MM.1S (cell line): ENCODE measurements around the gene CLIP4.

ENCODE experiments used
- EZH2 ChIP-seq: fragments of 300-600 bp; sonication (generic); optimal IDR thresholded peaks from 2 replicates; pipeline ENCODE3; 2017; ENCODE audit warnings: low read depth, mild to moderate bottlenecking, antibody characterized with exemption, low read length, mixed read lengths
- TF ChIP-seq, protein P1 (sequence below): fragments of 300-600 bp; sonication (generic); IDR thresholded peaks from 2 replicates; pipeline ENCODE4 v1.5.1; 2016; ENCODE audit warnings: antibody characterized with exemption, low read length, mixed read lengths

DNA sequence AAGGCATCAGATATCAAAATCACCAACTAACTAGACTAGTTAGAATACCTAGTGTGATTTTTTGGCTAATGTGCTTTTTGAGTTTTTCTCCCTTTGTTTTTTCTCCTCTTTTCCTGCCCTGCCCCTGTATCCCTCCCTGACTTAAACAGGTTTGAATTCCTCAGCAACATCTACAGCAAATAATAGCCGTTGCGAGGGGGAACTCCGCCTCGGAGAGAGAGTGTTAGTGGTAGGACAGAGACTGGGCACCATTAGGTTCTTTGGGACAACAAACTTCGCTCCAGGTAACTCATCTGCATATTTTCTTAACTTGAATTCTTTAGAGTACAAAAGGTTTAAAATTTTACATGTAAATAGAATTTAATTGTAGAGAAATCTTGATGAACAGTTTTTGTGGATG lies 45.0 kb downstream of the CLIP4 start:
- no peak for TF ChIP-seq EZH2
- TF ChIP-seq, protein P1, sequence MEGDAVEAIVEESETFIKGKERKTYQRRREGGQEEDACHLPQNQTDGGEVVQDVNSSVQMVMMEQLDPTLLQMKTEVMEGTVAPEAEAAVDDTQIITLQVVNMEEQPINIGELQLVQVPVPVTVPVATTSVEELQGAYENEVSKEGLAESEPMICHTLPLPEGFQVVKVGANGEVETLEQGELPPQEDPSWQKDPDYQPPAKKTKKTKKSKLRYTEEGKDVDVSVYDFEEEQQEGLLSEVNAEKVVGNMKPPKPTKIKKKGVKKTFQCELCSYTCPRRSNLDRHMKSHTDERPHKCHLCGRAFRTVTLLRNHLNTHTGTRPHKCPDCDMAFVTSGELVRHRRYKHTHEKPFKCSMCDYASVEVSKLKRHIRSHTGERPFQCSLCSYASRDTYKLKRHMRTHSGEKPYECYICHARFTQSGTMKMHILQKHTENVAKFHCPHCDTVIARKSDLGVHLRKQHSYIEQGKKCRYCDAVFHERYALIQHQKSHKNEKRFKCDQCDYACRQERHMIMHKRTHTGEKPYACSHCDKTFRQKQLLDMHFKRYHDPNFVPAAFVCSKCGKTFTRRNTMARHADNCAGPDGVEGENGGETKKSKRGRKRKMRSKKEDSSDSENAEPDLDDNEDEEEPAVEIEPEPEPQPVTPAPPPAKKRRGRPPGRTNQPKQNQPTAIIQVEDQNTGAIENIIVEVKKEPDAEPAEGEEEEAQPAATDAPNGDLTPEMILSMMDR: no peak
